ENCODE measurements around the gene MARVELD3. TPM values are rescaled to one million over a fixed set of nuclear protein-coding genes. Genes with fewer than 3 reads are reported as not detected.

The MARVELD3 gene
- polyA plus RNA-seq, 4 donors: 0.67 to 17.8 (median 12.1) TPM

GRCh38 chr16:71622088-71622487 lies 3.9 kb upstream of the MARVELD3 start:
- DNase-seq (ENCODE audit: low read depth in 4 of 4, low spot score in 3 of 4): no peak

- no peak for DNase-seq (ENCODE audit: low read depth in 4 of 4, low spot score in 3 of 4)
Measured at GRCh38 chr16:71623597-71623996, 2.4 kb upstream of the MARVELD3 start.

- DNase-seq (ENCODE audit: low read depth in 4 of 4, low spot score in 3 of 4): no peak
Measured at GRCh38 chr16:71625113-71625850, 702 bp upstream of the MARVELD3 start.

DNA sequence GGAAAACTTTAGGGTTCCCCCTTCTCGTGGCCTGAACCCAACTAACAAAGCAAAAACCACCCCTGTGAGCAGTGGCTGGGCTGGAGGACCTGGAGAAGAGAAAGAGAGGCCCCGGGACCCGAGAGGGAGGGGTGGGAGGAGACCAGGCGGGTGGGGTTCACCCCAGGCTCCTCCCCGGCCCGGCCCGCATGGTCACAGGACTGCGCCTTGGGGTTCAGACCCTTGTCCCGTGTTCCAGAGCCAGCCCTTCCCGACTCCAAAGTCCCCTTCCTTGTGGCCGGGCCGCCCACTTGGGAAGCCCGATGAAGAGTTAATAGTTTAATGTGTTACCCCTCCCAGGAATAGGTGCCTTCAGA lies 852 bp downstream of the MARVELD3 start:
- no peak for DNase-seq (ENCODE audit: low read depth in 4 of 4, low spot score in 3 of 4)

DNA sequence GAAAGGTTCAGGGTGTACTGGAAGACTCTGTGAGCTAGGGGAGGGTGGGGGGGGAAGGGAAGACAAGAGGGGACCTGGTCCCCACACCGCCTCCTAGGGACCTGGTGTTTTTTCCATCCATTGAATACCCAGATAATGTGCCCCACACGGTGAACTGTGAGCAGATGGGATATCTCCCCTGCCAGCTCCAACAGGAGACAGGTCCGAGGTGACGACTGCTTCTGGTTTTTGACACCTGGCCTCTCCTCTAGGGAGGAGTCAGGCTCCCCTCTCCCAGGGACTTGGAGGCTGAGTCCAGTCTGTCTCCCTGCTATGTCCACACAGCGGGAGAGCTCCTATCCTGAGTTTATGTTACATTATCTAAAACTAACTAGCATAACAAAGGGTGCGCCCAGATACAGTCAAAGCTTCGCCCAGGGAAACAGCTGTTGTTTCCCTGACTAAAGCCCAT lies 1.8 kb downstream of the MARVELD3 start:
- no peak for DNase-seq (ENCODE audit: low read depth in 4 of 4, low spot score in 3 of 4)

DNA sequence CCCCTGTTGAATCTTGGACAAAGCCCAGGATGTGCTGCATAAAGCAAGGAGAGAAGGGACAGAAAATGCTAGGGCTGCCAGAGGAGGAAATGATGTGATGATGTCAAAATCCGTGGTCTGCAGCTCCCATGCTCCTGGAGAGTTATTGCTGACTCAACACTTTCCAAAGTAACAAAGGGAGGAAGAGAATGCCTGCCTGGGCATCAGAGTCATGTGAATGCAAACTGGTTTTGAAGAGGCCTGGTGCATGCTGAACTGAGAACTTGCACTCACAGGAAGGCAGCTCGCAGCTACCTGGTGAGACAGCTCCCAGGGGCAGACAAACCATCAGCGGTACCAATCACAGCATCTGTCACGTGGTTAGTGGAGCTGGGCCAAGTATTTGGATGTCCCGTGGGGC lies 2.8 kb downstream of the MARVELD3 start:
- no peak for DNase-seq (ENCODE audit: low read depth in 4 of 4, low spot score in 3 of 4)

DNA sequence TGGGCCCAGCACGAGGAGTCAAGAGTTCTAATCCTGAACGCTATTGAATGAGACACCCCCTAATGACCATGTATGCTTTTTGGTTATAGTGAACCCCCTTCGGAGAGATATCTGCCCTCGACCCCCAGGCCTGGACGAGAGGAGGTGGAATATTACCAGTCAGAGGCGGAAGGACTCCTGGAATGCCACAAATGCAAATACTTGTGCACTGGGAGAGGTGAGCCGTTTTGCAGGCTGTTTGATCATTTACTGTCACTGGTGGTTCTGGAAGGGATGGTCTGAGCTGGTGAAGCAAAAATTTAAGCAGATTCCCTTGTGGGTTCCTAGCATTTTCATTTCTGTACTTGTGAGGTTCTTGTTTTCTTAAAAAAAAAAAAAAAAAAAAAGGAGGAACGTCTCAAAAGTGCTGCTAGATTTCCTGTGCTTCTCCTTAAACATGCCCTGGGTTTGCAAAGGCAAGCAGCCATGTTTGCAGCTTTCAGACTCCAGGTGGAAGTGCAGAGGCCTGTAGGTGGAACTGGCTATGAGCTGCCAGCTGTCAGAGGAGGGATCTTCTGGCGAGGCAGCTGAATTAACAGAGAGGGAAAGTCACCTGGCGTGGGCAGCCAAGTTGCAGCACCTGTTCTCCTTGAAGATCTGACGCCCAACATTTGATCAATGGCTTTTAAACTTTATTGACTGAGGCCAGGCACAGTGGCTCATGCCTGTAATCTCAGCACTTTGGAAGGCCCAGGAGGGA lies 3.5 kb downstream of the MARVELD3 start:
- no peak for DNase-seq (ENCODE audit: low read depth in 4 of 4, low spot score in 3 of 4)

DNA sequence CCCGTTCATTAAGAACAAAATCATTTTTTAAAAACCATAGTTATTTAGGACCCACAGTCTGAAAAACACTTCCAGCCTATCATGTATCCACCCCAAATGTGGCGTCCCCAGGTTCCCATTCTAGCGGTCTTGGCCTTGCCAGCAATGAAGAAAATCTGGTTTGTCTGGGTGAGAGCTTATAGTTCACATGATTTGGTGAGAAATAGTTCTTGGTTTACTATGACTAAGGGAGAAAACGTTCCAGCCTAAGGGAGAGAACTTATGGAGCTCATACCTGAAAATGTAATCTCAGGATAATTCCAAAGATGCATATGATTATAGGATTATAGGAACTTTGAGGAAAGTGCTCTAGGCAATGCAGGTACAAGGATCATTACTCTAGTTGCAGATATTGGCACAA lies 4.8 kb downstream of the MARVELD3 start:
- DNase-seq (ENCODE audit: low read depth in 4 of 4, low spot score in 3 of 4): no peak

- DNase-seq (ENCODE audit: low read depth in 4 of 4, low spot score in 3 of 4): no peak
Measured at GRCh38 chr16:71631776-71632175, 5.8 kb downstream of the MARVELD3 start.

DNA sequence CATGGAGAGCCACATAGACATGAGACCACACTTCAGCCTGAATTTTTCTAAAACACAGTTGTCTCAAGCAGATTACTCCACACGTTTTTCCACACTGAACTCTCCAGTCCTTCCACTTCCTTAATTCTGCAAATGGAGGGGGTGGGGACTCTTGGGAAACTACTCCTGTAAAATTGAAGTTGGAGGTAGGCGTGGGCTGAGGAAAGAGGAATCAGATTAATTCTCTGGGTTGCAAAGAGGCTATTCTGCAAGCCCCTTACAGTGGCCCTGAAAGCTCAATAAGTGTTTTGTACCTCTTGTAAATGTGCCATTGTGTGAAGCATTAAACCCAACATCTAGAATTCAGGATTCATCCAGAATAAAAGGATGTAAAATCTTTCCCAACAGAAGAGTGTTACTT lies 9.6 kb downstream of the MARVELD3 start:
- no peak for DNase-seq (ENCODE audit: low read depth in 4 of 4, low spot score in 3 of 4)

GRCh38 chr16:71637398-71637797 lies 11.4 kb downstream of the MARVELD3 start:
- no peak for DNase-seq (ENCODE audit: low read depth in 4 of 4, low spot score in 3 of 4)

- DNase-seq (ENCODE audit: low read depth in 4 of 4, low spot score in 3 of 4): no peak
Measured at GRCh38 chr16:71645450-71645849, 19.5 kb downstream of the MARVELD3 start.

DNA sequence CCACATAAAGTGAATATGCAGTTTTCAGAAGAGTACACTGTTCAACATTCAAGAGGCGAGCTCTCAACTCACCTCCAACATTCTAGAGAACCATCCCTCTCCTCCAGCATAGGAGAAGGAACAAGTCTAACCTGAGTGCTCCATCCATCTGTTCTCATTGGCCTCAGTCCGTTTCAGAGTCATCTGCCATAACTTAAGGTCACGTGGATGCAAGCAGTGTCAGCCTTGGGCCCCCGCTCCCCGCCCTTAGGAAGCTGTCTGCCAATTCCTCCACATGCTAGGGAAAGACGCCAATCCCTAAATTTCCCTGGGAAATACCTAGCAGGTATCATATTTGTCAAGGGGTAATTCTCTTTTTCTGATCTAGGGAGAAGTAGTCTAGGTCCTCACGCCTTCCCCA lies 21.4 kb downstream of the MARVELD3 start:
- DNase-seq (ENCODE audit: low read depth in 4 of 4, low spot score in 3 of 4): no peak

- DNase-seq (ENCODE audit: low read depth in 4 of 4, low spot score in 3 of 4): no peak
Measured at GRCh38 chr16:71648162-71648561, 22.2 kb downstream of the MARVELD3 start.

DNA sequence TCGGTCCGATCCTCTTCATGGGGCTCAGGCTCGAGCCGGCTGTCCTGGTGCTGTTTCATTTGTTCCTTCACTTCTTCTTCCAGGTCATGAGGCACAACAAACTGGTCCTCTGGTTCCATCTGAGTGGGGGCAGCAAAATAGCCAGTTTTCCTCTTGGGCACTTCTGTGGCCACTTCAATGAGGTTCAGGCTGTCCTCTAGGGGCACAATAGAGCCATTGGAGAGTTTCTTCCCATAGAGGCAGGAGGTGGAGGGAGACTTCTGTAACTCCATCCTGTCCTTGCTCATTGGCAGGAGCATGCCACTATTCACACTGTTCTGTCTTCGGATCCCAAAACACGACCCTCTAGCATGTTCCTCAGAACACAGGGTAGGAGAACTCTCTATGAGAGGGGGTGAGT lies 22.9 kb downstream of the MARVELD3 start:
- DNase-seq (ENCODE audit: low read depth in 4 of 4, low spot score in 3 of 4): no peak

DNA sequence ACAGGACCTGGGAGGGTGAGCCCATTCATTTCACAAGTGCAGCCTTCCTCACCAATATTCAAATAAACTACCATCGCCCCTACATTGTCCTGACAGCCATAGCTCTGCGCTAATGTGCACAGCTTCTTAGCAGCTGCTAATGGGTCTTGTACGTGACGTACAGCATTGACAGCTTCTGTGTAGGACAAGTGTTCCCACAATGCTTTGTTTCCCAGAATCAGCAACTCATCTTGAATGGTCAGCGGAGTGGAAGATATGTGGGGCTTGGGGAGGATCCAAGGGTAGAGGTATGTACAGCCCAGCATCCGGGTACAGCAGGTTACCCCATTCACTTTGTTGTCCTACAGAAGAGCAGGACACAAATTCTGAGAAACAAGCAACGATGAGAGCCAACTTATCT lies 23.7 kb downstream of the MARVELD3 start:
- DNase-seq (ENCODE audit: low read depth in 4 of 4, low spot score in 3 of 4): no peak

GRCh38 chr16:71658771-71659170 lies 32.8 kb downstream of the MARVELD3 start:
- DNase-seq (ENCODE audit: low read depth in 4 of 4, low spot score in 3 of 4): peak; percentile 5 to 24 (median 14)

- DNase-seq (ENCODE audit: low read depth in 4 of 4, low spot score in 3 of 4): no peak
Measured at GRCh38 chr16:71659471-71659870, 33.5 kb downstream of the MARVELD3 start.

GRCh38 chr16:71666264-71666663 lies 40.3 kb downstream of the MARVELD3 start:
- no peak for DNase-seq (ENCODE audit: low read depth in 4 of 4, low spot score in 3 of 4)

GRCh38 chr16:71666928-71667707 lies 41.1 kb downstream of the MARVELD3 start:
- DNase-seq (ENCODE audit: low read depth in 4 of 4, low spot score in 3 of 4): no peak

DNA sequence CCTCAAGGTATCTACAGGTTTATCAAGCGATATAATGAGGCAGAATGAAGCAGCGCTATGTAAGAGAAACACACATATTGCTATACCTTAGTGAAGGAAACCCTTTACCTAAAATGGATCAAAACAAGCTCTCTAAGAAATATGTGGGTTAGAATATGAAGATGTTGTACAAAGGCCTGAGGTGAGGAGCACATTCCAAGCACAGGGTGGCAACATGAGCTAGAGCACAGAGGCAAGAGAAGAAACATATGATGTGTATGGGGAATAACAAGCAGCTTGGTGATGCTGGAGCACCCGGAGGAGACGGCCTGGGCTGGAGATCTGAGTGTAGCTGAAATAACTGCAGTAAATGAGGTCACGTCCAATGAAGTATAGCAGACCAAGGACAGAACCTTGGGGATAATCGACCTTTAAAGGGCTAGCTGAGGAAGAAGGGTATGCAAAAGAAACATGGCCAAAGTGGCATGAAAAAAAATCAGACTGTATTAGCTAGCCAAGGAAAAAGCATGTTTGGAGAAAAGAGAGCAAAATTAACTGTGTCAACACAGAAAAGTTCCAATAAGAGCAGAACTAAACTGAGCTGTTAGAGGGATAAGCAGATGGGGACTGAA lies 44.0 kb downstream of the MARVELD3 start:
- DNase-seq (ENCODE audit: low read depth in 4 of 4, low spot score in 3 of 4): no peak
